ENCODE data around the gene KCNQ1.

The KCNQ1 gene

GRCh38 chr11:2399488-2400068, 45.2 kb upstream of the KCNQ1 start:
- TF ChIP-seq, protein P1, sequence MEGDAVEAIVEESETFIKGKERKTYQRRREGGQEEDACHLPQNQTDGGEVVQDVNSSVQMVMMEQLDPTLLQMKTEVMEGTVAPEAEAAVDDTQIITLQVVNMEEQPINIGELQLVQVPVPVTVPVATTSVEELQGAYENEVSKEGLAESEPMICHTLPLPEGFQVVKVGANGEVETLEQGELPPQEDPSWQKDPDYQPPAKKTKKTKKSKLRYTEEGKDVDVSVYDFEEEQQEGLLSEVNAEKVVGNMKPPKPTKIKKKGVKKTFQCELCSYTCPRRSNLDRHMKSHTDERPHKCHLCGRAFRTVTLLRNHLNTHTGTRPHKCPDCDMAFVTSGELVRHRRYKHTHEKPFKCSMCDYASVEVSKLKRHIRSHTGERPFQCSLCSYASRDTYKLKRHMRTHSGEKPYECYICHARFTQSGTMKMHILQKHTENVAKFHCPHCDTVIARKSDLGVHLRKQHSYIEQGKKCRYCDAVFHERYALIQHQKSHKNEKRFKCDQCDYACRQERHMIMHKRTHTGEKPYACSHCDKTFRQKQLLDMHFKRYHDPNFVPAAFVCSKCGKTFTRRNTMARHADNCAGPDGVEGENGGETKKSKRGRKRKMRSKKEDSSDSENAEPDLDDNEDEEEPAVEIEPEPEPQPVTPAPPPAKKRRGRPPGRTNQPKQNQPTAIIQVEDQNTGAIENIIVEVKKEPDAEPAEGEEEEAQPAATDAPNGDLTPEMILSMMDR (IDR thresholded peaks at IDR 0.05; ENCODE audit: control insufficient read depth, insufficient read depth, low read depth, low read length, missing control alignments) = no peak
- H3K4me3 ChIP-seq (ENCODE audit: control insufficient read depth, low read depth, low read length) = peak overlapping the region; percentile 91
- DNase-seq (ENCODE audit: low read depth) = no peak

GRCh38 chr11:2400069-2400761, 44.6 kb upstream of the KCNQ1 start, which contains the start of gene TSSC4:
TSSC4 (plus strand) TSS chr11:2400750; CDS start chr11:2402634, 1,884 bp downstream.
- H3K4me3 ChIP-seq (ENCODE audit: control insufficient read depth, low read depth, low read length) = peak within 1 kb of the TSS; percentile 91
- TF ChIP-seq, protein P1 (IDR thresholded peaks at IDR 0.05; ENCODE audit: control insufficient read depth, insufficient read depth, low read depth, low read length, missing control alignments) = peak; percentile 99
- peak; percentile 99 for DNase-seq (ENCODE audit: low read depth)

- H3K4me3 ChIP-seq (ENCODE audit: control insufficient read depth, low read depth, low read length) = peak overlapping the region; percentile 54
- no peak for DNase-seq (ENCODE audit: low read depth)
- TF ChIP-seq, protein P1 (IDR thresholded peaks at IDR 0.05; ENCODE audit: control insufficient read depth, insufficient read depth, low read depth, low read length, missing control alignments) = no peak
These were observed 43.9 kb upstream of the KCNQ1 start for GRCh38 chr11:2400762-2401435.

DNA sequence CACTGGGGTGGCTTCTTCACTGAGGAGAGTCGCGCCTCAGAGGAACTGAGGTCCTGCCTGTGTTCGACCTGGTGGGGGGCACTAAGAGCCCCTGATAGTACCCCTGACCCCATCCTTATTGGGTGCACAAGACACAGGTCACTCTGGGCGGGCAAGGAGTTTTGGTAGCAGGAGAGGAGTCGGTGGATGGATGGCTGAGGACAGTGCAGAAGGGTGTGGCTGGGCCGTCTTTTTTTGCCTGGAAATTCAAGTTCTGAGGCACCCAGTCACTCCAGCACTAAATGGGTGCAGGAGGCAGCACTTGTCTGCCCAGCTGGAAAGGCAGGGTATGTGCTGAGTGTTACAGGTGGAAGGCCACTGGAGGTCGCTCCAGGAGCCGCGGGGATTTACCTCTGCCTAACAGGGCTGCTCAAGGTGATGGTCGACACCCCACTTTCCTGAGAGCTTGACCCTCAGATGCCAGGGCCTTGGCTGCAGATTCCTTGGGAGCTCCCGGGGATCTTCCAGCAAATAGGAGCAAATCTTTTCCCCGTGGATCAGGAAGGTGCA, 43.3 kb upstream of the KCNQ1 start:
- H3K4me3 ChIP-seq (ENCODE audit: control insufficient read depth, low read depth, low read length) = peak overlapping the region; percentile 54
- no peak for DNase-seq (ENCODE audit: low read depth)
- TF ChIP-seq, protein P1 (IDR thresholded peaks at IDR 0.05; ENCODE audit: control insufficient read depth, insufficient read depth, low read depth, low read length, missing control alignments) = no peak

GRCh38 chr11:2402106-2402505, 42.7 kb upstream of the KCNQ1 start:
- DNase-seq (ENCODE audit: low read depth) = no peak
- H3K4me3 ChIP-seq (ENCODE audit: control insufficient read depth, low read depth, low read length) = peak overlapping the region; percentile 54
- TF ChIP-seq, protein P1 (IDR thresholded peaks at IDR 0.05; ENCODE audit: control insufficient read depth, insufficient read depth, low read depth, low read length, missing control alignments) = no peak

DNA sequence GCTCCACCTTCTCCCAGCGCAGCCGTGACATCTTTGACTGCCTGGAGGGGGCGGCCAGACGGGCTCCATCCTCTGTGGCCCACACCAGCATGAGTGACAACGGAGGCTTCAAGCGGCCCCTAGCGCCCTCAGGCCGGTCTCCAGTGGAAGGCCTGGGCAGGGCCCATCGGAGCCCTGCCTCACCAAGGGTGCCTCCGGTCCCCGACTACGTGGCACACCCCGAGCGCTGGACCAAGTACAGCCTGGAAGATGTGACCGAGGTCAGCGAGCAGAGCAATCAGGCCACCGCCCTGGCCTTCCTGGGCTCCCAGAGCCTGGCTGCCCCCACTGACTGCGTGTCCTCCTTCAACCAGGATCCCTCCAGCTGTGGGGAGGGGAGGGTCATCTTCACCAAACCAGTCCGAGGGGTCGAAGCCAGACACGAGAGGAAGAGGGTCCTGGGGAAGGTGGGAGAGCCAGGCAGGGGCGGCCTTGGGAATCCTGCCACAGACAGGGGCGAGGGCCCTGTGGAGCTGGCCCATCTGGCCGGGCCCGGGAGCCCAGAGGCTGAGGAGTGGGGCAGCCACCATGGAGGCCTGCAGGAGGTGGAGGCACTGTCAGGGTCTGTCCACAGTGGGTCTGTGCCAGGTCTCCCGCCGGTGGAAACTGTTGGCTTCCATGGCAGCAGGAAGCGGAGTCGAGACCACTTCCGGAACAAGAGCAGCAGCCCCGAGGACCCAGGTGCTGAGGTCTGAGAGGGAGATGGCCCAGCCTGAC, 41.7 kb upstream of the KCNQ1 start:
- H3K4me3 ChIP-seq (ENCODE audit: control insufficient read depth, low read depth, low read length) = no peak overlapping the region
- DNase-seq (ENCODE audit: low read depth) = no peak
- TF ChIP-seq, protein P1 (IDR thresholded peaks at IDR 0.05; ENCODE audit: control insufficient read depth, insufficient read depth, low read depth, low read length, missing control alignments) = no peak
